H1 (cell line): ENCODE results near the gene BHLHE23. TPM values are rescaled to one million over a fixed set of nuclear protein-coding genes. Genes with fewer than 3 reads are reported as not detected.

Source experiments
- ATF2 ChIP-seq: IDR thresholded peaks from 2 replicates; pipeline ENCODE4 v1.6.1; 2012; ENCODE audit warnings: low read length, inconsistent platforms
- CHD2 ChIP-seq: IDR thresholded peaks from 2 replicates; pipeline ENCODE4 v1.6.1; 2012; ENCODE audit warnings: low read length, improper control_type of control experiment
- EP300 ChIP-seq, 2 experiments: IDR thresholded peaks; 1 replicate in 1 of 2; 2 replicates in 1 of 2; pipeline ENCODE4 v1.6.1; 2011 to 2012; ENCODE audit warnings: low read depth in 2 of 2, low read length in 2 of 2, mild to moderate bottlenecking in 2 of 2, borderline replicate concordance in 1 of 2, inconsistent platforms in 1 of 2, moderate library complexity in 1 of 2
- EZH2 ChIP-seq: fragments of 200-600 bp; sonication (generic); IDR thresholded peaks from 2 replicates; pipeline ENCODE4 v1.7.1; 2012; ENCODE audit warnings: low read depth, mild to moderate bottlenecking, moderate library complexity, low read length, inconsistent platforms; ENCODE audit not compliant: severe bottlenecking
- GTF2F1 ChIP-seq: IDR thresholded peaks from 2 replicates; pipeline ENCODE4 v1.6.1; 2012; ENCODE audit warnings: low read depth, low read length, improper control_type of control experiment, borderline replicate concordance
- SP2 ChIP-seq: IDR thresholded peaks from 2 replicates; pipeline ENCODE4 v1.6.1; 2012; ENCODE audit warnings: mild to moderate bottlenecking, low read length, inconsistent platforms
- SRF ChIP-seq: IDR thresholded peaks from 2 replicates; pipeline ENCODE4 v1.6.1; 2011; ENCODE audit warnings: mild to moderate bottlenecking, low read depth, low read length, moderate library complexity
- polyA plus RNA-seq, 7 experiments: library from polyadenylated mRNA; depleted of rRNA in 3 of 7; stranded (reverse) in 5 of 7; unstranded in 2 of 7; fragments of >200 nt in 5 of 7; fragments of 200-250 nt in 2 of 7; gene quantifications; 1 replicate in 5 of 7; 2 replicates in 1 of 7; 4 replicates in 1 of 7; pipeline versions ENCODE4 v1.2.1 to v1.2.3, GENCODE V29; 2011 to 2013; ENCODE audit warnings: missing spikeins in 2 of 7, mixed read lengths in 2 of 7
- total RNA-seq: library from RNA; stranded (reverse); fragmentation: NEBNext Ultra II Directional; extraction: Animal tissue kit (Norgen Biotek cat#: 25700); gene quantifications from 2 replicates; pipeline ENCODE4 v1.2.1, GENCODE V29; 2021
- TF ChIP-seq, protein P1 (sequence below): fragments of 300-600 bp; sonication (generic); IDR thresholded peaks from 2 replicates; pipeline ENCODE4 v1.7.1; 2012; ENCODE audit warnings: low read length, moderate library complexity, mild to moderate bottlenecking, inconsistent platforms; ENCODE audit not compliant: insufficient replicate concordance

Gene BHLHE23
- total and polyA plus RNA-seq, 2 of the 8 experiments (the other 6 are each of a cell fraction or from before 2014, with no cell fraction given): 0.47 TPM; not detected in 1

GRCh38 chr20:63043348-63044203, 36.8 kb upstream of the BHLHE23 start (continued):
- TF ChIP-seq EZH2 (no peak), ATF2 (no peak), CHD2 (no peak), SP2 (no peak), GTF2F1 (no peak), SRF (no peak), EP300 (IDR thresholded peaks at IDR 0.05; ENCODE audit: borderline replicate concordance in 1 of 2, low read depth in 2 of 2, low read length in 2 of 2) (no peak)
- TF ChIP-seq, protein P1, sequence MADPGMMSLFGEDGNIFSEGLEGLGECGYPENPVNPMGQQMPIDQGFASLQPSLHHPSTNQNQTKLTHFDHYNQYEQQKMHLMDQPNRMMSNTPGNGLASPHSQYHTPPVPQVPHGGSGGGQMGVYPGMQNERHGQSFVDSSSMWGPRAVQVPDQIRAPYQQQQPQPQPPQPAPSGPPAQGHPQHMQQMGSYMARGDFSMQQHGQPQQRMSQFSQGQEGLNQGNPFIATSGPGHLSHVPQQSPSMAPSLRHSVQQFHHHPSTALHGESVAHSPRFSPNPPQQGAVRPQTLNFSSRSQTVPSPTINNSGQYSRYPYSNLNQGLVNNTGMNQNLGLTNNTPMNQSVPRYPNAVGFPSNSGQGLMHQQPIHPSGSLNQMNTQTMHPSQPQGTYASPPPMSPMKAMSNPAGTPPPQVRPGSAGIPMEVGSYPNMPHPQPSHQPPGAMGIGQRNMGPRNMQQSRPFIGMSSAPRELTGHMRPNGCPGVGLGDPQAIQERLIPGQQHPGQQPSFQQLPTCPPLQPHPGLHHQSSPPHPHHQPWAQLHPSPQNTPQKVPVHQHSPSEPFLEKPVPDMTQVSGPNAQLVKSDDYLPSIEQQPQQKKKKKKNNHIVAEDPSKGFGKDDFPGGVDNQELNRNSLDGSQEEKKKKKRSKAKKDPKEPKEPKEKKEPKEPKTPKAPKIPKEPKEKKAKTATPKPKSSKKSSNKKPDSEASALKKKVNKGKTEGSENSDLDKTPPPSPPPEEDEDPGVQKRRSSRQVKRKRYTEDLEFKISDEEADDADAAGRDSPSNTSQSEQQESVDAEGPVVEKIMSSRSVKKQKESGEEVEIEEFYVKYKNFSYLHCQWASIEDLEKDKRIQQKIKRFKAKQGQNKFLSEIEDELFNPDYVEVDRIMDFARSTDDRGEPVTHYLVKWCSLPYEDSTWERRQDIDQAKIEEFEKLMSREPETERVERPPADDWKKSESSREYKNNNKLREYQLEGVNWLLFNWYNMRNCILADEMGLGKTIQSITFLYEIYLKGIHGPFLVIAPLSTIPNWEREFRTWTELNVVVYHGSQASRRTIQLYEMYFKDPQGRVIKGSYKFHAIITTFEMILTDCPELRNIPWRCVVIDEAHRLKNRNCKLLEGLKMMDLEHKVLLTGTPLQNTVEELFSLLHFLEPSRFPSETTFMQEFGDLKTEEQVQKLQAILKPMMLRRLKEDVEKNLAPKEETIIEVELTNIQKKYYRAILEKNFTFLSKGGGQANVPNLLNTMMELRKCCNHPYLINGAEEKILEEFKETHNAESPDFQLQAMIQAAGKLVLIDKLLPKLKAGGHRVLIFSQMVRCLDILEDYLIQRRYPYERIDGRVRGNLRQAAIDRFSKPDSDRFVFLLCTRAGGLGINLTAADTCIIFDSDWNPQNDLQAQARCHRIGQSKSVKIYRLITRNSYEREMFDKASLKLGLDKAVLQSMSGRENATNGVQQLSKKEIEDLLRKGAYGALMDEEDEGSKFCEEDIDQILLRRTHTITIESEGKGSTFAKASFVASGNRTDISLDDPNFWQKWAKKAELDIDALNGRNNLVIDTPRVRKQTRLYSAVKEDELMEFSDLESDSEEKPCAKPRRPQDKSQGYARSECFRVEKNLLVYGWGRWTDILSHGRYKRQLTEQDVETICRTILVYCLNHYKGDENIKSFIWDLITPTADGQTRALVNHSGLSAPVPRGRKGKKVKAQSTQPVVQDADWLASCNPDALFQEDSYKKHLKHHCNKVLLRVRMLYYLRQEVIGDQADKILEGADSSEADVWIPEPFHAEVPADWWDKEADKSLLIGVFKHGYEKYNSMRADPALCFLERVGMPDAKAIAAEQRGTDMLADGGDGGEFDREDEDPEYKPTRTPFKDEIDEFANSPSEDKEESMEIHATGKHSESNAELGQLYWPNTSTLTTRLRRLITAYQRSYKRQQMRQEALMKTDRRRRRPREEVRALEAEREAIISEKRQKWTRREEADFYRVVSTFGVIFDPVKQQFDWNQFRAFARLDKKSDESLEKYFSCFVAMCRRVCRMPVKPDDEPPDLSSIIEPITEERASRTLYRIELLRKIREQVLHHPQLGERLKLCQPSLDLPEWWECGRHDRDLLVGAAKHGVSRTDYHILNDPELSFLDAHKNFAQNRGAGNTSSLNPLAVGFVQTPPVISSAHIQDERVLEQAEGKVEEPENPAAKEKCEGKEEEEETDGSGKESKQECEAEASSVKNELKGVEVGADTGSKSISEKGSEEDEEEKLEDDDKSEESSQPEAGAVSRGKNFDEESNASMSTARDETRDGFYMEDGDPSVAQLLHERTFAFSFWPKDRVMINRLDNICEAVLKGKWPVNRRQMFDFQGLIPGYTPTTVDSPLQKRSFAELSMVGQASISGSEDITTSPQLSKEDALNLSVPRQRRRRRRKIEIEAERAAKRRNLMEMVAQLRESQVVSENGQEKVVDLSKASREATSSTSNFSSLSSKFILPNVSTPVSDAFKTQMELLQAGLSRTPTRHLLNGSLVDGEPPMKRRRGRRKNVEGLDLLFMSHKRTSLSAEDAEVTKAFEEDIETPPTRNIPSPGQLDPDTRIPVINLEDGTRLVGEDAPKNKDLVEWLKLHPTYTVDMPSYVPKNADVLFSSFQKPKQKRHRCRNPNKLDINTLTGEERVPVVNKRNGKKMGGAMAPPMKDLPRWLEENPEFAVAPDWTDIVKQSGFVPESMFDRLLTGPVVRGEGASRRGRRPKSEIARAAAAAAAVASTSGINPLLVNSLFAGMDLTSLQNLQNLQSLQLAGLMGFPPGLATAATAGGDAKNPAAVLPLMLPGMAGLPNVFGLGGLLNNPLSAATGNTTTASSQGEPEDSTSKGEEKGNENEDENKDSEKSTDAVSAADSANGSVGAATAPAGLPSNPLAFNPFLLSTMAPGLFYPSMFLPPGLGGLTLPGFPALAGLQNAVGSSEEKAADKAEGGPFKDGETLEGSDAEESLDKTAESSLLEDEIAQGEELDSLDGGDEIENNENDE: no peak
